ENCODE results near the gene PRKCB.
"Not testable (repeated sequence)": the region's sequence is repeated elsewhere in the genome, so short reads cannot be mapped to it uniquely, and the experiment has no call there.

The PRKCB gene

DNA sequence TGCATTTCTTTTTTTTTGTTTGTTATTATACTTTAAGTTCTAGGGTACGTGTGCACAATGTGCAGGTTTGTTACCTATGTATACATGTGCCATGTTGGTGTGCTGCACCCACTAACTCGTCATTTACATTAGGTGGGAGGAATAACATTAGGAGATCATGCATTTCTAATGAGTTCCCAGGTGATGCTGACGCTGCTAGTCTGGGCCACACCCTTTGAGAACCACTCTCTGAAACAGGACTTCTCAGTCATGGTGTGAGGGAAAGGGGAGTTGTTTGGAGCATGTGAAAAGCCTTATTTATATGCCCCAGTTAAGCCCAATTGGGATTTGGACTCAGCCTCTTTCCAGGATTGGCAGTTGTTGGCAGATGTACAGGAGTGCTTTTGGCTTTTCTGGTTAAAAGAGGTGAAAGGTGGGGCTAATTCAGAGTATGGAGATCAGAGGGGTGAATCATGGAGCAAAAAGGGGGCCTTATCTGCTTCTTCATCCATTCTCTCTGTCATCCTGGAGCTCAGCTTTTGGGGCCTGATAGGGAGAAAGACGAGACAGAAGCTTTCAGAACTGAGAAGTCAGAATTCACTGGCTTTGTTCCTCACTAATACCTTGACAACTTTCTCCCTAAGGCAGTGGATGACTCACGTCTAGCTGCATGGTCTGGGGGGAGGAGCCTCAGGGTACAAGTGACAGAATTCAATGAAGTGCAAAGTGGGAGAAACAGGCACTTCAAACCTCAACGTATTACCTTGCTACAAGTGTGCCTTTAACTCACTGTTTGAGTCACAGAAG is 240.3 kb downstream of the PRKCB start:
- no peak overlapping the region for H3K27ac Mint-ChIP-seq
- H3K4me3 Mint-ChIP-seq: no peak overlapping the region
- no peaks in the 10 kb centered on the region for H3K36me3 Mint-ChIP-seq (ENCODE audit: low read depth)
- peak; percentile 8 for DNase-seq (ENCODE audit: low spot score)
- H3K27me3 Mint-ChIP-seq (ENCODE audit: low read depth): no peaks in the 10 kb centered on the region
- H3K9me3 Mint-ChIP-seq: no peaks in the 10 kb centered on the region
- peaks cover 21% of the 10 kb centered on the region for H3K4me1 Mint-ChIP-seq (ENCODE audit: low read depth)

DNA sequence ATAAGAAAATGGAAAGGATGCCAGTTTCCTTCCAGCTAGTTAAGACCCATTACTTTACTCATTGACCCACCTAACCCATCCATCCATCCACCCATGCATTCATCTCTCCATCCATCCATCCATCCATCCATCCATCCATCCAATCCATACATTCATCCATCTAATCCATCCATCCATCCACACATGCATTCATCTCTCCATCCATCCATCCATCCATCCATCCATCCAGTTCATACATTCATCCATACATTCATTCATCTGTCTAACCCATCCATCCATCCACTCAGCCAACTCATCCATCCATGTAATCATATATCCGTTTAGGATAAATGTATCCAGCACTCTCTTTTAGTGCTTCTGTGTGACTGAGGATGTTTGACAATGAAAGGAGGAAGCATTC is 241.5 kb downstream of the PRKCB start:
- no peak for DNase-seq (ENCODE audit: low spot score)
- peaks cover 18% of the 10 kb centered on the region for H3K4me1 Mint-ChIP-seq (ENCODE audit: low read depth)
- H3K27ac Mint-ChIP-seq: no peak overlapping the region
- no peaks in the 10 kb centered on the region for H3K27me3 Mint-ChIP-seq (ENCODE audit: low read depth)
- no peaks in the 10 kb centered on the region for H3K9me3 Mint-ChIP-seq
- no peaks in the 10 kb centered on the region for H3K36me3 Mint-ChIP-seq (ENCODE audit: low read depth)
- no peak overlapping the region for H3K4me3 Mint-ChIP-seq

DNA sequence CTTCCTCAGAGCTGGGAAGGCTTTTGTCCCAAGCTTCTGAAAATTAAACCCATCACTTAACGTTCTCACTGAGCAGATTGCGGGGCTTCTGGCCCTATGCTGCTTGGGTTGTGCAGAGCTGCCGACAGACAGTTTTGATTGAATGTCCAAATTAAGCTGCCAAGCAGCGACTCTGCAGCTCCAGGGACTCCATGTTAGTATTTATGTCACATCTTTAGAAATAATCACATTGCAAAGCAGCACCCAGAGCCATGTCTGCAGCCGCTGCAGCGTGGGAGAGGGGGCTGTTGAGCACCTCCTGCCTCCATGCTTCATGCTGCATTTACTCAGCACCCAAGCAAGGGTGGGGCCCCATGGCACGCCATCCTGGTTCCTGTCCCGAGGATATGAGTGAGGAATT is 242.2 kb downstream of the PRKCB start:
- no peaks in the 10 kb centered on the region for H3K36me3 Mint-ChIP-seq (ENCODE audit: low read depth)
- H3K27me3 Mint-ChIP-seq (ENCODE audit: low read depth): no peaks in the 10 kb centered on the region
- H3K9me3 Mint-ChIP-seq: no peaks in the 10 kb centered on the region
- H3K27ac Mint-ChIP-seq: no peak overlapping the region
- no peak for DNase-seq (ENCODE audit: low spot score)
- no peak overlapping the region for H3K4me3 Mint-ChIP-seq
- peaks cover 12% of the 10 kb centered on the region for H3K4me1 Mint-ChIP-seq (ENCODE audit: low read depth)

DNA sequence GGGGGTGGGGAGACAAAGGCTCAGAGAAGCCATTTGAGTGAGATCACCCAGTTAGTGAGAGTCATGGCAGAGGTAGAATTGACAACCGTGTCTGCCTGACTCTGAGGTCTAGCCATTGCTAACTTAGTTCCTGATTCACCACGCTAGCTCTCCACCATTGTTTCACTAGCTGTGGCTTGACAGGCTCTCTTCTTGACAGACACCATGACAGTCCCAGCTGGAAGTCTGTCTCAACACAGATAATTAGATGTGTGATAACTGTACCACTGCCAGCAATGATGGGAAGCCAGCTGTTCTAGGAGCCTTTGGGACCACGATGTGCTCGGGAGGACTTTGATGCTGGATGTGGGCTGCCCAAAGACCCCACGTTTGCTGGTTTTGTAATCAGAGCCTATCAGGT is 249.9 kb downstream of the PRKCB start:
- Mint-ChIP-seq H3K4me3 (no peak overlapping the region), H3K27ac (no peak overlapping the region), H3K4me1 (ENCODE audit: low read depth) (peaks cover 2% of the 10 kb centered on the region)

DNA sequence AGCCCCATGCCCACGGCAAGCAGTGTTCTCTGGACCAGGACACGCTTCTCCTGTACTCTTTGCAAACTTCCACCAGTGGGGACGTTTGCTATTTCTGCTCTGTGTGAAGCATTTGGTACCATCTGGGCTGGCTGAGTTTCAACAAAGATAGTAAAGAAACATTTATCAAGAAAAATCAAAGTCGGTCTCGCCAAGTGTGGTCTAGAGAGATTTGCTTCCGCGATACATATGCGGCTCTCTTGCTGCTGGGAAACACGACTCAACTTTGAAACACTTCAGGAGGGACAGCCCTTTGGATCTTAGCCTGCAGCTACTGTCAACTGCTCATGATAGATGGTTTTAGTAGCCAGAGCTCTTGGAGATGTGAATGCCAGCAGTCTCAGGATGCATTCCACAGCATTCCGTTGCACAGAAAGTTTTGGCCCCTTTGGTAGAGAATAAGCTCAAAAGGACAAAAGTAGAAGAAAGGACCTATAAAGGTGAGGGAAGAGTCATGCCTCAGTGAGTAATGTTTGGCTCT is 252.2 kb downstream of the PRKCB start:
- H3K36me3 Mint-ChIP-seq (ENCODE audit: low read depth): peaks cover 32% of the 10 kb centered on the region
- H3K4me3 Mint-ChIP-seq: no peak overlapping the region
- no peak overlapping the region for H3K27ac Mint-ChIP-seq

More for the DNA sequence above, 249.9 kb downstream of the PRKCB start:
- peaks cover 15% of the 10 kb centered on the region for H3K36me3 Mint-ChIP-seq (ENCODE audit: low read depth)
- H3K27me3 Mint-ChIP-seq (ENCODE audit: low read depth): no peaks in the 10 kb centered on the region
- H3K9me3 Mint-ChIP-seq: peaks cover 9% of the 10 kb centered on the region
- DNase-seq (ENCODE audit: low spot score): no peak

DNA sequence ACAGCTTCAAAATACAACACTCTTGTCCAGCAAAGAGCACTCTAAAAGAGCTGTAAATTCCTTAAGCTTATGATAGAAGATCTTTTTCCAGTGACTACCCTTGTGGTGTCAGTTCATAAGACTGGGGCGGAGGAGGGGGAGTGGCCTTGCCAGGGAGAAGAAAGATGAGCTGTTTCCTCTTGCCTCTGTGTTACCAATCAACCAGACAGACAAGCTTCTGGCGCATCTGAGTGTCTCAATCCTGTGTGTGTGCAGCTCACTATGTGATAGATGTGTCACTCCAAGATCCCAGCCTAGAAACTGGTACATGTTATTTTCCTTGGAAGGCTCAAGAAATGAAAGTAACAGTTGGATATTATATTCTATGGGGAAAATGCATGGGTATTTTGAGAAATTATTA is 253.0 kb downstream of the PRKCB start:
- DNase-seq (ENCODE audit: low spot score): no peak
- Mint-ChIP-seq H3K9me3 (peaks cover 25% of the 10 kb centered on the region), H3K27me3 (ENCODE audit: low read depth) (no peaks in the 10 kb centered on the region), H3K36me3 (ENCODE audit: low read depth) (peaks cover 34% of the 10 kb centered on the region), H3K27ac (no peak overlapping the region), H3K4me1 (ENCODE audit: low read depth) (peaks cover 13% of the 10 kb centered on the region), H3K4me3 (no peak overlapping the region)

More for the DNA sequence above, 252.2 kb downstream of the PRKCB start:
- Mint-ChIP-seq H3K9me3 (peaks cover 25% of the 10 kb centered on the region), H3K27me3 (ENCODE audit: low read depth) (no peaks in the 10 kb centered on the region), H3K4me1 (ENCODE audit: low read depth) (peaks cover 11% of the 10 kb centered on the region)
- DNase-seq (ENCODE audit: low spot score): no peak

DNA sequence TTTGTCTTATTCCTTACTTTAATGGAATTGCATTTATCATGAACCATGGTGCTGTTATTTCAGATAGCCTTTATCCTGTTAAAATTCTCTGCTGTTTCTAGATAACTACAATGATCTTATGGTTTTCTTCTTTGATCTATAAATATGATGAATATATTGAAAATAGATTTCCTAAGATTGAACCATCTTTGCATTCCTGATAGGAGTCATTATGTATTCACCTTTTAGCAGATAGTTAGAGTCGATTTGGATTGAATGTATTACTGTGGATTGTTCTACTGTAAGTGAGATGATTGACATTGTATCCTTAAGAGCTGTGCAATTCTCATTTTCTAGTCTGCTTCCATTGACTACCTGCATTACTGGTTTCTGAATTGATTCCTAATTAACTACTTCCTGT is 255.3 kb downstream of the PRKCB start:
- H3K36me3 Mint-ChIP-seq (ENCODE audit: low read depth): peaks cover 48% of the 10 kb centered on the region
- H3K27ac Mint-ChIP-seq: no peak overlapping the region
- no peak overlapping the region for H3K4me3 Mint-ChIP-seq
- no peaks in the 10 kb centered on the region for H3K27me3 Mint-ChIP-seq (ENCODE audit: low read depth)
- peaks cover 25% of the 10 kb centered on the region for H3K9me3 Mint-ChIP-seq
- no peak for DNase-seq (ENCODE audit: low spot score)
- peaks cover 13% of the 10 kb centered on the region for H3K4me1 Mint-ChIP-seq (ENCODE audit: low read depth)

DNA sequence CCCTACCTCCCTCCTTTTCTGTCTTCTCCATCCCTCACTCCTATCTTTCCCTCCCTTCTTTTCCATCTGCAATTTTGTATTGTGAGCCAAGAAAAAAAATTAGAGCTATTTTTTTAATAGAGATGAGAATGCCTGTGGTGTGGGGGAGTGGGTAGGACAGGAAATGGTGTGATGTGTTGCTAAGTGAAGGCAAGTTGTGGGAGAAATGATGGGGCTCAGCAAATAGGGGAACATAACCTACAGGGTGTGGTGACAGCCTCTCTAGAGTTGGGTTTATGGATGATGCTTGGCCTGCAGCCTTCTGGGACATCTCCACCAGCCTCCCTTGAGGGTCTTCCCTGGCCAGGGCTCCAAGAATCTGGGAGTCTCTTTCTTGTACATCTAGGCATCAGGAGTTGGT is 257.3 kb downstream of the PRKCB start:
- DNase-seq (ENCODE audit: low spot score): no peak
- Mint-ChIP-seq H3K9me3 (peaks cover 25% of the 10 kb centered on the region), H3K27ac (peak overlapping the region; percentile 17), H3K36me3 (ENCODE audit: low read depth) (peaks cover 57% of the 10 kb centered on the region), H3K4me1 (ENCODE audit: low read depth) (peaks cover 13% of the 10 kb centered on the region), H3K27me3 (ENCODE audit: low read depth) (no peaks in the 10 kb centered on the region), H3K4me3 (no peak overlapping the region)

DNA sequence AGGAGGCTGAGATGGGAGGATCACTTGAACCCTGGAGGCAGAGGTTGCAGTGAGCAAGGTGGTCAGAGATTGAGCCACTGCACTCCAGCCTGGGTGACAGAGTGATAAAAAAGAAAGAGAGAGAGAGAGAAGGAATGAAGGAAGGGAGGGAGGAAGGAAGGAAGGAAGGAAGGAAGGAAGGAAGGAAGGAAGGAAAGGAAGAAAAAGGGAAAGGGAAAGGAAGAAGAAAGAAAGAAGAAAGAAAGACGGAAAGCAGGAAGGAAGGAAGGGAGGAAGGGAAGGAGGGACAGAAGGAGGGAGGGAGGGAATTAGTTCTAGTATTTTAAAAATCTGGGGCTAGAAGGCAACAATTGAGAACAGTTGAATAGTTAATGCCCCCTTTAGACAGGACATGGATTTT is 258.9 kb downstream of the PRKCB start:
- Mint-ChIP-seq H3K27ac (no peak overlapping the region), H3K36me3 (ENCODE audit: low read depth) (peaks cover 50% of the 10 kb centered on the region), H3K9me3 (peaks cover 25% of the 10 kb centered on the region), H3K4me1 (ENCODE audit: low read depth) (peaks cover 11% of the 10 kb centered on the region), H3K27me3 (ENCODE audit: low read depth) (no peaks in the 10 kb centered on the region), H3K4me3 (no peak overlapping the region)
- DNase-seq (ENCODE audit: low spot score): no peak

DNA sequence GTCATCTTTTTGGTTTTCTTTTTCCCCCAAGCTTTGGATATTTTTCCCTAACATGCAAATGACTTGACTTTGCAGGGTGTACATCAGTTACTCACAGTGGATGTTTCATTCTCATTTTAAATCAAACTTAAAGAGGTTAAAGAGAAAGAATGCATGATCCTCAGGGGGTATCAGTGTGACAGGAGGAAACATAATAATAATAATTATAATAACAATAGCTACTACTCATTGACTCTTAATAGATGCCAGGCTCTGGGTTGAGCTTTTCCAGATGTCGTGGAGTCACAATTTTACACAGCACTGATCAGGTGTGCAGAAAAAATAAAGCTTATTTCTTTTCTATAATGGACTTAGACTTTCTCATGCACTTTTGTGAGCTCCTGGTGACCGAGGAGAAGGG is 263.1 kb downstream of the PRKCB start:
- no peaks in the 10 kb centered on the region for H3K27me3 Mint-ChIP-seq (ENCODE audit: low read depth)
- no peak overlapping the region for H3K27ac Mint-ChIP-seq
- no peak overlapping the region for H3K4me3 Mint-ChIP-seq
- no peak for DNase-seq (ENCODE audit: low spot score)
- H3K36me3 Mint-ChIP-seq (ENCODE audit: low read depth): peaks cover 25% of the 10 kb centered on the region
- H3K4me1 Mint-ChIP-seq (ENCODE audit: low read depth): no peaks in the 10 kb centered on the region
- no peaks in the 10 kb centered on the region for H3K9me3 Mint-ChIP-seq

DNA sequence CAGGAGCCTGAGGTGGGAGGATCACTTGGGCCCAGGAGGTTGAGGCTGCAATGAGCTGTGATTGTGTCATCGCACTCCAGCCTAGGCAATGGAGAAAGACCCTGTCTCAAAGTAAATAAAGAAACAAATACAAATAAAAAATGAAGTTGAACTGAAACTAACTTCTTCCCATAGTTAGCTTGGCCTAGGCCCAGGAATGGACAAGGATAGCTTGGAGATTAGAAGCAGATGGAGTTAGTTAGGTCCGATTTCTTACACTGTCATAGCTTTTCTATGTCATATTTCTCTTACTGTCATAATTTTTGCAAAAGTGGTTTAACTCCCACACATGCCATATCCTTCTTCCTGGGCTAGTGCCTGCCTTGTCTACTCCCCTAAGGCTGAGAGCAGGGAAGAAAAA is 265.6 kb downstream of the PRKCB start:
- H3K36me3 Mint-ChIP-seq (ENCODE audit: low read depth): peaks cover 19% of the 10 kb centered on the region
- no peak for DNase-seq (ENCODE audit: low spot score)
- no peaks in the 10 kb centered on the region for H3K27me3 Mint-ChIP-seq (ENCODE audit: low read depth)
- H3K4me1 Mint-ChIP-seq (ENCODE audit: low read depth): no peaks in the 10 kb centered on the region
- H3K9me3 Mint-ChIP-seq: no peaks in the 10 kb centered on the region
- no peak overlapping the region for H3K27ac Mint-ChIP-seq
- H3K4me3 Mint-ChIP-seq: no peak overlapping the region

DNA sequence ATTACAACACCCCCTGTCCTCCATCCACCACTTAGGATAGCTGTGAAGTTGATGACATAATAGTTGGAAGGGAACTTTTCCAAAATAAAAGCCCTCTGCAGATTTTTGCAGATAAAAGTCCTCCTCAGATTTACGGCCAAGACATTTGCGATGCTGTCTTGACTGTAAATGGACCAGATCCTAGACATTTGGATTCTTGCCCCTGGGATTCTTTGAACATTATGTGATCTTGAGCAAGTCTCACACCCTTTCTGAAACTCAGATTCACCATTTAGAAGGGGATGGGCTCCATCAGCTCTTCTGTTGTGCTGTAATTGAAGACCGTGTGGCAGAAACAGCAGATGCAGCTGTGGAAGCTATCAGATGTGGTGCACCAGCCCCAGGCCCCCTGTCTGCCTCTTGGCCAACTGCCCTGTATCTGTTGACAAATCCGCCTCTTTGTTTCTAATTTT is 266.5 kb downstream of the PRKCB start:
- peaks cover 19% of the 10 kb centered on the region for H3K36me3 Mint-ChIP-seq (ENCODE audit: low read depth)
- no peak overlapping the region for H3K4me3 Mint-ChIP-seq
- H3K9me3 Mint-ChIP-seq: no peaks in the 10 kb centered on the region
- no peak for DNase-seq (ENCODE audit: low spot score)
- H3K27ac Mint-ChIP-seq: no peak overlapping the region
- H3K4me1 Mint-ChIP-seq (ENCODE audit: low read depth): no peaks in the 10 kb centered on the region
- no peaks in the 10 kb centered on the region for H3K27me3 Mint-ChIP-seq (ENCODE audit: low read depth)

DNA sequence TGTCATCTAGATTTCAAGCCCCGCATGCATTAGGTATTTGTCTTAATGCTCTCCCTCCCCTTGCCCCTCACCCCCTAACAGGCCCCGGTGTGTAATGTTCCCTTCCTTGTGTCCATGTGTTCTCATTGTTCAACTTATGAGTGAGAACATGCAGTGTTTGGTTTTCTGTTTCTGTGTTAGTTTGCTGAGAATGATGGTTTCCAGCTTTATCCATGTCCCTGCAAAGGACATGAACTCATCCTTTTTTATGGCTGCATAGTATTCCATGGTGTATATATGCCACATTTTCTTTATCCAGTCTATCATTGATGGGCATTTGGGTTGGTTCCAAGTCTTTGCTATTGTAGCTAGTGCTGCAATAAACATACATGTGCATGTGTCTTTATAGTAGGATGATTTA is 269.7 kb downstream of the PRKCB start:
- H3K4me1 Mint-ChIP-seq (ENCODE audit: low read depth); H3K4me3 Mint-ChIP-seq; DNase-seq (ENCODE audit: low spot score); H3K27me3 Mint-ChIP-seq (ENCODE audit: low read depth); H3K9me3 Mint-ChIP-seq; H3K27ac Mint-ChIP-seq: not testable (repeated sequence)
- H3K36me3 Mint-ChIP-seq (ENCODE audit: low read depth): peaks cover 12% of the 10 kb centered on the region

DNA sequence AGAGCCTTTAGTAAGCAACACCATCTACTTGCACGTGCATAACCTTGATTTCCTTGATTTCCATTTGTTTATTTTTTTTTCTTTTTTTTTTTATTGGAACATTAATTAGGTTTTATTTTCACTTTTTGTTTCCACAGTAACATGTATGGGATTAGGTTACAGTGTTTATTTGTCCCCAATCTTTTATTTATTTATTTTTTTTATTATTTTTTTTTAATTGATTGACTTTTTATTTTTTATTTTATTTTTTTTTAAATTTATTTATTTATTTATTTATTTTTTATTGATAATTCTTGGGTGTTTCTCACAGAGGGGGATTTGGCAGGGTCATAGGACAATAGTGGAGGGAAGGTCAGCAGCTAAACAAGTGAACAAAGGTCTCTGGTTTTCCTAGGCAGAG is 272.3 kb downstream of the PRKCB start:
- peaks cover 12% of the 10 kb centered on the region for H3K36me3 Mint-ChIP-seq (ENCODE audit: low read depth)
- H3K4me3 Mint-ChIP-seq; DNase-seq (ENCODE audit: low spot score); H3K9me3 Mint-ChIP-seq; H3K4me1 Mint-ChIP-seq (ENCODE audit: low read depth); H3K27me3 Mint-ChIP-seq (ENCODE audit: low read depth); H3K27ac Mint-ChIP-seq: not testable (repeated sequence)
